Measurements from ENCODE around the gene MRTFA. TPM values are rescaled to one million over a fixed set of nuclear protein-coding genes. Genes with fewer than 3 reads are reported as not detected.
"Not testable (repeated sequence)": the region's sequence is repeated elsewhere in the genome, so short reads cannot be mapped to it uniquely, and the experiment has no call there.

The MRTFA gene
- total RNA-seq, 1 donor from 2014 or later, result 68.4 TPM

- Mint-ChIP-seq H3K9me3 (ENCODE audit: unreplicated experiment) (no peaks in the 10 kb centered on the region), H3K36me3 (ENCODE audit: low read depth, unreplicated experiment) (peaks cover 4% of the 10 kb centered on the region), H3K4me3 (ENCODE audit: unreplicated experiment) (peak overlapping the region; percentile 76), H3K4me1 (ENCODE audit: unreplicated experiment) (peaks cover 58% of the 10 kb centered on the region), H3K27me3 (ENCODE audit: unreplicated experiment) (peaks cover 17% of the 10 kb centered on the region), H3K27ac (ENCODE audit: unreplicated experiment) (peak overlapping the region; percentile 93)
- TF ChIP-seq, protein P1, sequence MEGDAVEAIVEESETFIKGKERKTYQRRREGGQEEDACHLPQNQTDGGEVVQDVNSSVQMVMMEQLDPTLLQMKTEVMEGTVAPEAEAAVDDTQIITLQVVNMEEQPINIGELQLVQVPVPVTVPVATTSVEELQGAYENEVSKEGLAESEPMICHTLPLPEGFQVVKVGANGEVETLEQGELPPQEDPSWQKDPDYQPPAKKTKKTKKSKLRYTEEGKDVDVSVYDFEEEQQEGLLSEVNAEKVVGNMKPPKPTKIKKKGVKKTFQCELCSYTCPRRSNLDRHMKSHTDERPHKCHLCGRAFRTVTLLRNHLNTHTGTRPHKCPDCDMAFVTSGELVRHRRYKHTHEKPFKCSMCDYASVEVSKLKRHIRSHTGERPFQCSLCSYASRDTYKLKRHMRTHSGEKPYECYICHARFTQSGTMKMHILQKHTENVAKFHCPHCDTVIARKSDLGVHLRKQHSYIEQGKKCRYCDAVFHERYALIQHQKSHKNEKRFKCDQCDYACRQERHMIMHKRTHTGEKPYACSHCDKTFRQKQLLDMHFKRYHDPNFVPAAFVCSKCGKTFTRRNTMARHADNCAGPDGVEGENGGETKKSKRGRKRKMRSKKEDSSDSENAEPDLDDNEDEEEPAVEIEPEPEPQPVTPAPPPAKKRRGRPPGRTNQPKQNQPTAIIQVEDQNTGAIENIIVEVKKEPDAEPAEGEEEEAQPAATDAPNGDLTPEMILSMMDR (IDR thresholded peaks at IDR 0.05; ENCODE audit: unreplicated experiment), result no peak
- peak; percentile 24 for DNase-seq (ENCODE audit: low spot score)
These were observed 43.7 kb upstream of the MRTFA start for GRCh38 chr22:40679964-40680818.

- TF ChIP-seq, protein P1 (IDR thresholded peaks at IDR 0.05; ENCODE audit: unreplicated experiment), result no peak
- H3K4me1 Mint-ChIP-seq (ENCODE audit: unreplicated experiment), result peaks cover 57% of the 10 kb centered on the region
- peak; percentile 7 for DNase-seq (ENCODE audit: low spot score)
- H3K27ac Mint-ChIP-seq (ENCODE audit: unreplicated experiment), result peak within 1 kb of the TSS; percentile 93
- H3K9me3 Mint-ChIP-seq (ENCODE audit: unreplicated experiment), result no peaks in the 10 kb centered on the region
- H3K36me3 Mint-ChIP-seq (ENCODE audit: low read depth, unreplicated experiment), result peaks cover 4% of the 10 kb centered on the region
- peaks cover 17% of the 10 kb centered on the region for H3K27me3 Mint-ChIP-seq (ENCODE audit: unreplicated experiment)
- H3K4me3 Mint-ChIP-seq (ENCODE audit: unreplicated experiment), result peak within 1 kb of the TSS; percentile 76
These were observed 42.9 kb upstream of the MRTFA start, which contains the start of gene MCHR1 for GRCh38 chr22:40679249-40679963. TSS of gene MCHR1 (plus strand) at chr22:40679484. CDS start at chr22:40679653, 169 bp downstream.

DNA sequence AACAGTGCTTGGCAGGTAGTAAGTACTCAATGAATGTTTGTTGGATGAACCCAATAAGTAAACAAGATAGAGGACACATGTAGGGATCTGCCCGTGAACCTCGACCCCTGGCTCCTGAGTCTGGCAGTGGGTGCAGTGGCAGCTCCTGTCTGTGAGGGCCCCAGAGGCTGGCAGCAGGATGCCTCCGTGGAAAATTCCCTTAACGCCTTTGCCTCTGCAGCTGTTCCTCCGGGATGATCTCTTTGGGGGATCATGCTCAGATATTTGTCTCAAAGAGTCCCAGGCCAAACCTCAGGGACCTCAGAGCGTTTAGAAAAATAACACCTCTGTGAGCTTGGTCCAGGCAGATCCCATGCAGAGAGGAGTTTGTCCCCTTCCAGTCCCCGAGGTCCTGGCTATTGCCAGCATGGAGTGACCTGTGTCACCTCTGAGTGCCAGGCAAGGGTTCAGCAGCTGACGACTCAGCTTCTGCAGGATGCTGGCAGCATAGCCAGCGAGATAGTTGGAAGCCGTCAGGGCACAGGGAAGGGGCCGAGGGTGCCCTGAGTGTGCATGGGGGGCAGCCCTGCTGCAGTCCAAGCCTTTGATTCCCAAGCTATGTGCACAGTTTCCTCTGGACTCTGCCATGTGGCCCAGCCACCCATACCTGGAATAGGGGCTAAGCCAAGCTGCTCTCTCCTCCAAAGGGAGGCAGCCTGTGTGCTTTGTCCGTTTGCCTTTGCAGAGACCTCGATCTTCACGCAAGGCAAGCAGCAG, 42.2 kb upstream of the MRTFA start:
- no peaks in the 10 kb centered on the region for H3K9me3 Mint-ChIP-seq (ENCODE audit: unreplicated experiment)
- H3K36me3 Mint-ChIP-seq (ENCODE audit: low read depth, unreplicated experiment), result peaks cover 4% of the 10 kb centered on the region
- H3K4me1 Mint-ChIP-seq (ENCODE audit: unreplicated experiment), result peaks cover 63% of the 10 kb centered on the region
- no peak overlapping the region for H3K4me3 Mint-ChIP-seq (ENCODE audit: unreplicated experiment)
- no peak overlapping the region for H3K27ac Mint-ChIP-seq (ENCODE audit: unreplicated experiment)
- H3K27me3 Mint-ChIP-seq (ENCODE audit: unreplicated experiment), result peaks cover 17% of the 10 kb centered on the region
- DNase-seq (ENCODE audit: low spot score), result no peak
- TF ChIP-seq, protein P1 (IDR thresholded peaks at IDR 0.05; ENCODE audit: unreplicated experiment), result no peak

DNA sequence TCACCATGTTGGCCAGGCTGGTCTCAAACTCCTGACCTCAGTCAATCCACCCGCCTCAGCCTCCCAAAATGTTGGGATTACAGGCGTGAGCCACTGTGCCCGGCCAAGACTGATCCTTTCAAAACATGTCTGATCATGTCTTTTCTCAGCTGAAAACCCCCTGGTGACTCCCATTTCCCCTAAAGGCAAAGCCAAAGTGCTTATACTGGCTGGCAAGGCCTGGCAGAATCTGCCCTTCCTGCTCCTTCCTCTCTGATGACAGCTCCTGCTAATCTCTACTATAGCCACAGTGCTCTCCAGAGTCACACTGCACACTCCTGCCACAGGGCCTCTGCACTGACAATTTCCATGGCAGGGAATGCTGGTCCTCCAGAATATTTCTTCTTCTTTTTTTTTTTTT, 40.1 kb upstream of the MRTFA start:
- H3K4me1 Mint-ChIP-seq (ENCODE audit: unreplicated experiment), result peaks cover 67% of the 10 kb centered on the region
- no peak for DNase-seq (ENCODE audit: low spot score)
- peaks cover 14% of the 10 kb centered on the region for H3K27me3 Mint-ChIP-seq (ENCODE audit: unreplicated experiment)
- peaks cover 4% of the 10 kb centered on the region for H3K36me3 Mint-ChIP-seq (ENCODE audit: low read depth, unreplicated experiment)
- no peaks in the 10 kb centered on the region for H3K9me3 Mint-ChIP-seq (ENCODE audit: unreplicated experiment)
- H3K27ac Mint-ChIP-seq (ENCODE audit: unreplicated experiment), result peak overlapping the region; percentile 52
- no peak overlapping the region for H3K4me3 Mint-ChIP-seq (ENCODE audit: unreplicated experiment)
- TF ChIP-seq, protein P1 (IDR thresholded peaks at IDR 0.05; ENCODE audit: unreplicated experiment), result no peak

- H3K36me3 Mint-ChIP-seq (ENCODE audit: low read depth, unreplicated experiment); DNase-seq (ENCODE audit: low spot score); H3K4me3 Mint-ChIP-seq (ENCODE audit: unreplicated experiment); H3K9me3 Mint-ChIP-seq (ENCODE audit: unreplicated experiment): not testable (repeated sequence)
- peaks cover 66% of the 10 kb centered on the region for H3K4me1 Mint-ChIP-seq (ENCODE audit: unreplicated experiment)
- H3K27ac Mint-ChIP-seq (ENCODE audit: unreplicated experiment), result peak overlapping the region; percentile 89
- H3K27me3 Mint-ChIP-seq (ENCODE audit: unreplicated experiment), result peaks cover 14% of the 10 kb centered on the region
These were observed 39.6 kb upstream of the MRTFA start for GRCh38 chr22:40676166-40676565.
